GM21515 (cell line): Measurements from ENCODE around the gene ANXA2.

Source experiments
- ATAC-seq: cut with Tn5 transposase; IDR thresholded peaks from one replicate; pipeline ENCODE4 v1.9.1; 2021; ENCODE audit not compliant: unreplicated experiment

Gene ANXA2

GRCh38 chr15:60315878-60316277, 81.9 kb downstream of the ANXA2 start:
- ATAC-seq, result no peak

DNA sequence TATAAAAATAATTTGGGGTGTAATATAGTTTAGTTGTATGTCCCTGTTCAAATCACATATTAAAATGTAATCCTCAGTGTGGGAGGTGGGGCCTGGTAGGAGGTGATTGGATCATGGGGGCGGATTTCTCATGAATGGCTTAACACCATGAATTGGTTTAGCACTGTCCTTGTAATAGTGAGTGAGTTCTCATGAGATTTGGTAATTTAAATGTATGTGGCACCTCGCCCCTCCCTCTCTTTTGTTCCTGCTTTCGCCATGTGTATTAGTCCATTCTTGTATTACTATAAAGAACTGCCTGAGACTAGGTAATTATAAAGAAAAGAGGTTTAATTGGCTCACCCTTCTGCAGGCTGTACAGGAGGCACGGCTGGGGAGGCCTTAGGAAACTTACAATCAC, 83.9 kb downstream of the ANXA2 start:
- no peak for ATAC-seq

DNA sequence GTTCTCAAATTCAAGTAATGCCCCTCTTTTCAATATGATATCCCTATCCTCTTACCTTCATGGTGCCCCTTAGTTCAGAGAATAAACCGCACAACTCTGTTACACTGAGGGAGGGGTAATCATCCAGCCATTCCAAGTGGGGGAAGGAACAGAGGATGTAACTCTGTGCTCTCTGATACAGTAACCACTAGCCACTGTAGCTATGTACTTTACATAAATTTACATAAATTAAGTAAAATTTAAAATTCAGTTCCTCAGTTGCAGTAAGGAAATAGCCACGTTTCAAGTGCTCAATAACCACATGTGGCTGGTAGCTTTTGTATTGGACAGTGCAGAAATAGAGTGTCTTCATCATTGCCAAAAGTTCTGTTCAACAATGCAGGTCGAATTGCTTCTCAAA, 90.8 kb downstream of the ANXA2 start:
- no peak for ATAC-seq

DNA sequence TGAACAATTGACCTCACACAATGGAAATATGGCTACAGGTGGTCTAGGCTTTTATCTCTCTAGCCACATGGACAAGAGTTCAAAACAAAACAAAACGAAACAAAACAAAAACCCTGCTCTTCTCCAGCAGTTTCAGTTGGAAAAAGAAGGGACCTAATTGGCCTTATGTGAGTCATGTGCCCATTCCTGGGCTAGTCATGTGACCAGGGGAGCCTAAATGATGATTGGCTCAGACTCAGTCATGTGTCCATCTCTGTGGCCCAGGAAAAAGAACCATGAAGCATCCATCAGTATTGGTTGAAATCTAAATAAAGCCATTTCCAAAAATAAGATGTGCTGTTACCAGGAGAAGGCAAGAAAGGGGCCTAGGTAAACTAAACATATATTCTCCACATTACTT, 96.8 kb downstream of the ANXA2 start:
- no peak for ATAC-seq

GRCh38 chr15:60299452-60300047, 98.2 kb downstream of the ANXA2 start:
- ATAC-seq, result no peak
